ENCODE results near the gene KLHL29. TPM values are rescaled to one million over a fixed set of nuclear protein-coding genes. Genes with fewer than 3 reads are reported as not detected.

Gene KLHL29
- total RNA-seq, 6 experiments from 2014 or later: 1.2 to 10.2 (median 6.4) TPM

- Histone ChIP-seq H3K4me3 (no peak overlapping the region), H3K27me3 (no peaks in the 10 kb centered on the region), H3K27ac (no peak overlapping the region), H3K4me1 (no peaks in the 10 kb centered on the region), H3K9me3 (no peaks in the 10 kb centered on the region), H3K36me3 (no peaks in the 10 kb centered on the region)
- no peak for TF ChIP-seq POLR2A (IDR thresholded peaks at IDR 0.05)
- TF ChIP-seq, protein P1, sequence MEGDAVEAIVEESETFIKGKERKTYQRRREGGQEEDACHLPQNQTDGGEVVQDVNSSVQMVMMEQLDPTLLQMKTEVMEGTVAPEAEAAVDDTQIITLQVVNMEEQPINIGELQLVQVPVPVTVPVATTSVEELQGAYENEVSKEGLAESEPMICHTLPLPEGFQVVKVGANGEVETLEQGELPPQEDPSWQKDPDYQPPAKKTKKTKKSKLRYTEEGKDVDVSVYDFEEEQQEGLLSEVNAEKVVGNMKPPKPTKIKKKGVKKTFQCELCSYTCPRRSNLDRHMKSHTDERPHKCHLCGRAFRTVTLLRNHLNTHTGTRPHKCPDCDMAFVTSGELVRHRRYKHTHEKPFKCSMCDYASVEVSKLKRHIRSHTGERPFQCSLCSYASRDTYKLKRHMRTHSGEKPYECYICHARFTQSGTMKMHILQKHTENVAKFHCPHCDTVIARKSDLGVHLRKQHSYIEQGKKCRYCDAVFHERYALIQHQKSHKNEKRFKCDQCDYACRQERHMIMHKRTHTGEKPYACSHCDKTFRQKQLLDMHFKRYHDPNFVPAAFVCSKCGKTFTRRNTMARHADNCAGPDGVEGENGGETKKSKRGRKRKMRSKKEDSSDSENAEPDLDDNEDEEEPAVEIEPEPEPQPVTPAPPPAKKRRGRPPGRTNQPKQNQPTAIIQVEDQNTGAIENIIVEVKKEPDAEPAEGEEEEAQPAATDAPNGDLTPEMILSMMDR (IDR thresholded peaks at IDR 0.05): no peak
- DNase-seq (no peak), ATAC-seq (no peak)
- WGBS (ENCODE audit: insufficient coverage, low coverage, low lambda C conversion rate, missing lambda C conversion rate): 87% methylated on average over 4 of the region's 4 CpGs
- intact Hi-C loops (cut with DNase I): no loop called here
These were observed 368.5 kb downstream of the KLHL29 start for GRCh38 chr2:23753291-23754010.

- DNase-seq (no peak), ATAC-seq (no peak)
- Histone ChIP-seq H3K4me3 (no peak overlapping the region), H3K27me3 (no peaks in the 10 kb centered on the region), H3K4me1 (no peaks in the 10 kb centered on the region), H3K9me3 (peaks cover 0 to 2% (median 0%) of the 10 kb centered on the region in 4 donors), H3K36me3 (no peaks in the 10 kb centered on the region), H3K27ac (no peak overlapping the region)
- intact Hi-C loops (cut with DNase I): no loop called here
- TF ChIP-seq POLR2A (IDR thresholded peaks at IDR 0.05): no peak
- TF ChIP-seq, protein P1 (IDR thresholded peaks at IDR 0.05): no peak
These were observed 370.0 kb downstream of the KLHL29 start for GRCh38 chr2:23754970-23755369.

DNA sequence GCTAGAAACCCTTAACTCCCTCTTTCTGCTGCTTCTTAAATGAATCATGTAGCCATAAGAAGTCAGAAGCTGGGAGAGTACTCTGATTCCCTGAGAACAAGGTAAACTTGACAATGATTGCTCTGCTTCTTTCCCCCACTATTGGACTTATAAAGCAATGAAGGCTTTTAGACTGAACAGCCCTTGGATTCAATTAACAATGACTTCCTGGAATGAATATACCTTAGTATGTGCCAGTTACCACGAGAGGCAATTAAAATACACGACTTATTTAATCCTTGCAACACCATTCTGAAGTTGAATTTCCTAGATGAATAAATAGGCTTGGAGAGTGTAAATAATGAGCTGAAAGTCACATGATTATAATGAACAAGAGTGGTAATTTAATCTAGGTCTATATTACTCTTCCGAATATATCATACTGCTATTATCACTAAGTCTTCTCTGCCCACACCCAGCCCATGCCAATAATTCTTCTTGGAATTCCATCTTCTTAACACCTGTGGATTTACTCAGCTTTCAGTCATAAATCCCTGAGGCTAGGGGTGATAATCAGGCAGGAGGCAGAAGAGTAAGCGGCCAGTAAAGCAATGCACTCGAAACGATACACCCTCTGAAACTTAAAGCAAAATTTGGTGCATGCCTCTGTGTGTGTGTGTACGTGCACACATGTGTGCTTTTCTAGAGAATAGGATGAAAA lies 371.8 kb downstream of the KLHL29 start:
- Histone ChIP-seq H3K27me3 (no peaks in the 10 kb centered on the region), H3K27ac (no peak overlapping the region), H3K9me3 (peaks cover 0 to 2% (median 0%) of the 10 kb centered on the region in 4 donors), H3K4me3 (no peak overlapping the region), H3K36me3 (peaks cover 0 to 5% (median under 1%) of the 10 kb centered on the region in 4 donors), H3K4me1 (no peaks in the 10 kb centered on the region)
- DNase-seq: no peak
- no peak for TF ChIP-seq POLR2A (IDR thresholded peaks at IDR 0.05)
- TF ChIP-seq, protein P1 (IDR thresholded peaks at IDR 0.05): no peak
- ATAC-seq: no peak
- intact Hi-C loops (cut with DNase I): no loop called here
- WGBS (ENCODE audit: insufficient coverage, low coverage, low lambda C conversion rate, missing lambda C conversion rate): 91% methylated on average over 6 of the region's 7 CpGs

- Histone ChIP-seq H3K4me3 (no peak overlapping the region), H3K27ac (no peak overlapping the region), H3K4me1 (no peaks in the 10 kb centered on the region), H3K9me3 (peaks cover 0 to 2% (median 0%) of the 10 kb centered on the region in 4 donors), H3K27me3 (no peaks in the 10 kb centered on the region), H3K36me3 (peaks cover 0 to 5% (median under 1%) of the 10 kb centered on the region in 4 donors)
- DNase-seq: no peak
- intact Hi-C loops (cut with DNase I): no loop called here
- peak in 1 of 4 donors; percentile 78 for ATAC-seq
- WGBS (ENCODE audit: insufficient coverage, low coverage, low lambda C conversion rate, missing lambda C conversion rate): 80% methylated on average over 5 of the region's 6 CpGs
- no peak for TF ChIP-seq POLR2A (IDR thresholded peaks at IDR 0.05)
- TF ChIP-seq, protein P1 (IDR thresholded peaks at IDR 0.05): no peak
These were observed 372.9 kb downstream of the KLHL29 start for GRCh38 chr2:23757686-23758433.
